Measurements from ENCODE around the gene OR8B12.
A peak's percentile ranks its signal among the peaks of the same experiment; 100 is the strongest.

OR8B12 gene

DNA sequence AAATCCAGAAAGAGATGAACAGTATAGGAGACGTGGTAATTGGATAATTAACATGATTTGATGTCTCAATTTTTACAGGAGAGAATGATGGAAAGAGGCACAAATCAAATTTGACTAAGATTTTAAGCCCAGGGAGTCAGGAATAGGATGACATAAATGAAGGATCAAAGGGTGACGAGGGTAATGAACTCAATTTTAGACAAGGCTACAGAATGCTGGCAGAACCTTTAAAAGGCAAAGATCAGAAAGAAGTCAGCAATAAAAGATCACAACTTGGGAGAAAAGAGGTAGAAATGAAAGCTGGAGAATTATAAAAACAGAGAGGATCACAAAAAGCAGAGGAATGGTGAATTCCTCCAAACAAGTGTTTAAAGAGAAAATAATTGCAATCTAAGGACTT lies 13.4 kb upstream of the OR8B12 start:
- ChIA-PET POLR2A (no interaction called here), CTCF (no interaction called here)
- TF ChIP-seq, protein P1, sequence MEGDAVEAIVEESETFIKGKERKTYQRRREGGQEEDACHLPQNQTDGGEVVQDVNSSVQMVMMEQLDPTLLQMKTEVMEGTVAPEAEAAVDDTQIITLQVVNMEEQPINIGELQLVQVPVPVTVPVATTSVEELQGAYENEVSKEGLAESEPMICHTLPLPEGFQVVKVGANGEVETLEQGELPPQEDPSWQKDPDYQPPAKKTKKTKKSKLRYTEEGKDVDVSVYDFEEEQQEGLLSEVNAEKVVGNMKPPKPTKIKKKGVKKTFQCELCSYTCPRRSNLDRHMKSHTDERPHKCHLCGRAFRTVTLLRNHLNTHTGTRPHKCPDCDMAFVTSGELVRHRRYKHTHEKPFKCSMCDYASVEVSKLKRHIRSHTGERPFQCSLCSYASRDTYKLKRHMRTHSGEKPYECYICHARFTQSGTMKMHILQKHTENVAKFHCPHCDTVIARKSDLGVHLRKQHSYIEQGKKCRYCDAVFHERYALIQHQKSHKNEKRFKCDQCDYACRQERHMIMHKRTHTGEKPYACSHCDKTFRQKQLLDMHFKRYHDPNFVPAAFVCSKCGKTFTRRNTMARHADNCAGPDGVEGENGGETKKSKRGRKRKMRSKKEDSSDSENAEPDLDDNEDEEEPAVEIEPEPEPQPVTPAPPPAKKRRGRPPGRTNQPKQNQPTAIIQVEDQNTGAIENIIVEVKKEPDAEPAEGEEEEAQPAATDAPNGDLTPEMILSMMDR (IDR thresholded peaks at IDR 0.05; ENCODE audit: insufficient read depth, low read length, missing control alignments), result no peak
- H3K4me3 ChIP-seq (ENCODE audit: low read depth, low read length), result no peak overlapping the region
- no peak for DNase-seq (ENCODE audit: low read depth, low spot score)

DNA sequence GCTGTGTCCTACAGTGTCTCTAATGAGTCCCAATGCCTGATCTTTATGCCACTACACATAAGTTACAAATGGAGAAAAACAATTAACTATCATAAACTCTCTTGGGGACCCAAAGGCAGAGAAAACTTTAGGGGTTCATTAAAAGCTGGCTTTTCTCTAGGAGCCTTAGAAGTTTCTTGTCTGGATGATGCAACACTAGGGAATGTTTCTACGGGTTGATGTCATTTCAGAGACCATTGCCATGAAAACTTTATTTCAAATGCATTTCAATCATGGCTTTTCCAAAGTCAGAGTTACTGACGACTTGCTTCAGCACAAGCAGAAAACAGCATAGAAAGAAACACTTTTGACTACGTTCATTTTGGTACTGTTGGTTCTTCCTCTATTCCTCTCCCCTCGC lies 8.5 kb upstream of the OR8B12 start:
- TF ChIP-seq, protein P1 (IDR thresholded peaks at IDR 0.05; ENCODE audit: insufficient read depth, low read length, missing control alignments), result no peak
- DNase-seq (ENCODE audit: low read depth, low spot score), result no peak
- no peak overlapping the region for H3K4me3 ChIP-seq (ENCODE audit: low read depth, low read length)
- ChIA-PET CTCF (no interaction called here), POLR2A (no interaction called here)

DNA sequence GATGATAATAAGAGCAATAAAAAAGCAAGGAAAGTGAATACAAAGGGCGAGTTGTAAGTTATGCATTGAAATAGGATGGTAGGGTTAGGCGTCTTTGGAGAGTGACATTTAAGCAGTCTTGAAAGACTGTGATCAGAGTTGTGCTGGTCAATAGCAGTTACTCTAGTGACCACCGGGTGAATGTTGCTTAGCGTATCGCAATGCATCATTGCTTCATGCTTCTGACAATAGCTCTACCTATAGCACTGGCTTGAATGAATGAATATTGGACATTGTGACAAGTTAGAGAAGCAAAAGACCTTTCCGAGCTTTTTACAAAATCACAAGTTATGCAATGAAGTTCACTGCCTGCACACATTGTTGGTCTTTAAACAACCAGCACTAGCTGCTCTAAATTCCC lies 7.7 kb upstream of the OR8B12 start:
- CTCF ChIA-PET, result no interaction called here
- POLR2A ChIA-PET, result no interaction called here
- TF ChIP-seq, protein P1 (IDR thresholded peaks at IDR 0.05; ENCODE audit: insufficient read depth, low read length, missing control alignments), result no peak
- no peak overlapping the region for H3K4me3 ChIP-seq (ENCODE audit: low read depth, low read length)
- DNase-seq (ENCODE audit: low read depth, low spot score), result no peak

DNA sequence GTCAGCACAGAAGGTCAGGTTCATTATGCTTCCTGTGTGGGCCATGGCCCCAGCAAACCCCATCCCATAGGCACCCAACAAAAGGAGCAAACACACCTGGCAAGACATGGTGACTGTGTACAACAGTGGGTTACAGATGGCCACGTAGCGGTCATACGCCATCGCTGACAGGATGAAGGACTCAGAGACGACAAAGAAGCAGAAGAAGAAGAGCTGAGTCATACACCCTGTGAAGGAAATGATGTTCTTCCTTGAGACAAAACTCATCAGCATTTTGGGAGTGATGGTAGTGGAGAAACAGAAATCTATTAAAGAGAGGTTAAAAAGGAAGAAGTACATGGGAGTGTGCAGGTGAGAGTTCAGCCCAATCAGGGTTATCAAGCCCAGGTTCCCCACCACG lies 309 bp downstream of the OR8B12 start:
- no peak for DNase-seq (ENCODE audit: low read depth, low spot score)
- no peak overlapping the region for H3K4me3 ChIP-seq (ENCODE audit: low read depth, low read length)
- ChIA-PET CTCF (no interaction called here), POLR2A (no interaction called here)
- TF ChIP-seq, protein P1 (IDR thresholded peaks at IDR 0.05; ENCODE audit: insufficient read depth, low read length, missing control alignments), result no peak

DNA sequence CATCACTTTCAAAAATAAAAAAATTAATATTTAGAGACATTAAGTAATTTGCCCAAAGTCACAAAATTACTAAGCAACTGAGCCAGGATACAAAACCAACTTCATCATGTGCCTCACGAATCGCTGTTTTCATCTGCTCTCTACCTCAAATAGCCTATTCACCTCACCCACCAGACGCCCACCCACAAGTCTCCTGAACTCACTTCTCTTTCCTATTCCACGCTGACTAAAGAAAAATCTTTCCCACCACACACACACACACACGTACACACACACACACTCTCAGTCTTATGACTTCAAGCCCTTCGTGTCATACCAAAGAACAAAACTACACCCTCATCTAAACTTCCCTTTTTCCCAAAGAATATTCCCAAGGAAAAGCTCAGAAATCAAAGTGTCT lies 2.2 kb downstream of the OR8B12 start:
- ChIA-PET POLR2A (no interaction called here), CTCF (no interaction called here)
- TF ChIP-seq, protein P1 (IDR thresholded peaks at IDR 0.05; ENCODE audit: insufficient read depth, low read length, missing control alignments), result no peak
- H3K4me3 ChIP-seq (ENCODE audit: low read depth, low read length), result no peak overlapping the region
- DNase-seq (ENCODE audit: low read depth, low spot score), result no peak

DNA sequence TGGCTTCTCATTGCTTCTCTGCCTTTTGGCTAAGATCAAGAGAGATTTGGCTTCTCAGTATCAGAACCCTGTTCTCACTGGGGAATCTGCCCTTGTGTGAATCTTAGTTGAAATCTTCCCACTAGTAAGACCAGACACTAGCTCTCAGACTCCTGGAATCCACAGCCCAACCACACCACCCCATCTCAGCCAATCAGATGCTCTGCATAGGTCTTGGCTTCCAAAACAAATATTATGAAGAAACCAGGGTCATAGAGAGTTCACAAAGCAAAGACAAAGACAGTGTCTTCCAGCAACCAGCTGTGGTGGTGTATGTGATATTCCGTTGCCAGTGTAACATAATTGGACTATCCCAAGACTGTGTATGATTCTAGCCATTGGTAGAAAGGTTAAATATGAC lies 5.4 kb downstream of the OR8B12 start:
- ChIA-PET CTCF (no interaction called here), POLR2A (no interaction called here)
- peak; percentile 10 for DNase-seq (ENCODE audit: low read depth, low spot score)
- no peak overlapping the region for H3K4me3 ChIP-seq (ENCODE audit: low read depth, low read length)
- TF ChIP-seq, protein P1 (IDR thresholded peaks at IDR 0.05; ENCODE audit: insufficient read depth, low read length, missing control alignments), result no peak
